Kidney tubule cell (primary cell): ENCODE results near the gene VPS41.
A peak's percentile ranks its signal among the peaks of the same experiment; 100 is the strongest.

ENCODE experiments used
- DNase-seq: peaks from one replicate; pipeline ENCODE4 v3.0.0-alpha.2; 2018; ENCODE audit warnings: low spot score

VPS41 gene

GRCh38 chr7:38905056-38905759 is 3.8 kb downstream of the VPS41 start:
- no peak for DNase-seq

- no peak for DNase-seq
These were observed 5.9 kb downstream of the VPS41 start for GRCh38 chr7:38903057-38903456.

- no peak for DNase-seq
These were observed 6.5 kb downstream of the VPS41 start for GRCh38 chr7:38902449-38902848.

- peak; percentile 57 for DNase-seq
These were observed 15.9 kb downstream of the VPS41 start for GRCh38 chr7:38893061-38893460.

- DNase-seq = no peak
These were observed 18.4 kb downstream of the VPS41 start for GRCh38 chr7:38890597-38890996.

- DNase-seq = no peak
These were observed 19.0 kb downstream of the VPS41 start for GRCh38 chr7:38889872-38890432.

GRCh38 chr7:38889079-38889478 is 19.9 kb downstream of the VPS41 start:
- no peak for DNase-seq

GRCh38 chr7:38886265-38886664 is 22.7 kb downstream of the VPS41 start:
- DNase-seq = no peak

- no peak for DNase-seq
These were observed 25.3 kb downstream of the VPS41 start for GRCh38 chr7:38883706-38884105.

GRCh38 chr7:38881947-38882684 is 26.9 kb downstream of the VPS41 start:
- DNase-seq = peak; percentile 38

- no peak for DNase-seq
These were observed 28.0 kb downstream of the VPS41 start for GRCh38 chr7:38881015-38881414.

GRCh38 chr7:38880454-38880853 is 28.5 kb downstream of the VPS41 start:
- DNase-seq = no peak

GRCh38 chr7:38880035-38880434 is 29.0 kb downstream of the VPS41 start:
- DNase-seq = no peak

- no peak for DNase-seq
These were observed 30.1 kb downstream of the VPS41 start for GRCh38 chr7:38878694-38879457.

- DNase-seq = no peak
These were observed 35.6 kb downstream of the VPS41 start for GRCh38 chr7:38873433-38873832.

- no peak for DNase-seq
These were observed 36.8 kb downstream of the VPS41 start for GRCh38 chr7:38872202-38872601.

- no peak for DNase-seq
These were observed 38.8 kb downstream of the VPS41 start for GRCh38 chr7:38870147-38870546.

GRCh38 chr7:38863601-38864291 is 45.2 kb downstream of the VPS41 start:
- DNase-seq = peak; percentile 96

- no peak for DNase-seq
These were observed 46.3 kb downstream of the VPS41 start for GRCh38 chr7:38862666-38863065.

- DNase-seq = peak; percentile 80
These were observed 50.6 kb downstream of the VPS41 start for GRCh38 chr7:38858259-38858884.

GRCh38 chr7:38855867-38856266 is 53.1 kb downstream of the VPS41 start:
- peak; percentile 9 for DNase-seq
